ENCODE data around the gene HLA-DRA.

HLA-DRA gene

DNA sequence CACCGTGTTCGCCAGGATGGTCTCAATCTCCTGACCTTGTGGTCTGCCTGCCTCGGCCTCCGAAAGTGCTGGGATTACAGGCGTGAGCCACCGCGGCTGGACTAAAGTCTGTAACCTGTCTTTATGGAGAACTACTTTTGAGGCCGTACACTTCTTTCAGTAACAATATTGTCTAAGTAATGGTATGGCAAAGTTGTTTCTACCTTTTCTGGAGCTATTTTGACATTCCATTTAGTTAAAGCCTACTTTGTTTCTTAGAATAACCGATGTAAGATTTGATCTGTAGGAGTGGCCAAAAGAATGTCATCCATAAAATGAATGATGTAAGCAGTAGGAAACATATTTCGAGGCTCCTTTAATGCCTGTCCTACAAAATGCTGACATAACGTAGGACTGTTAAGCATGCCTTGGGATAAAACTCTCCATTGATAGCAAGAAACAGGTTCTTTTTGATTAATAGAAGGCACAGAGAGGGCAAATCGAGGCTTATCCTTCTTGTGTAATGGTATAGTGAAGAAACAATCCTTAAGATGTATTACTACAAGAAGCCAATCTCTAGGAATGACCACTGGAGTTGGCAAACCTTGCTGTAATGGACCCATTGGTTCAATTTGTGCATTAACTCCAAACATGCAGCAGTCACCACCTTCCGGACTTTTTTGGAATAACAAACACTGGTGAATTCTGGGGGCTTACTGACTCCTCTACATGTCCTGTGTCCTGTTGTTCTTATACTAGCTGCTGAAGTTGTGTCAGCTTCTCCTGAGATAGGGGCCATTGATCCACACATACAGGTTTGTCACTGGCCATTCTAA is 35.9 kb downstream of the HLA-DRA start:
- no peak for DNase-seq (ENCODE audit: low spot score)

- no peak for DNase-seq (ENCODE audit: low spot score)
Observed at GRCh38 chr6:32483968-32484613, 44.4 kb downstream of the HLA-DRA start.

DNA sequence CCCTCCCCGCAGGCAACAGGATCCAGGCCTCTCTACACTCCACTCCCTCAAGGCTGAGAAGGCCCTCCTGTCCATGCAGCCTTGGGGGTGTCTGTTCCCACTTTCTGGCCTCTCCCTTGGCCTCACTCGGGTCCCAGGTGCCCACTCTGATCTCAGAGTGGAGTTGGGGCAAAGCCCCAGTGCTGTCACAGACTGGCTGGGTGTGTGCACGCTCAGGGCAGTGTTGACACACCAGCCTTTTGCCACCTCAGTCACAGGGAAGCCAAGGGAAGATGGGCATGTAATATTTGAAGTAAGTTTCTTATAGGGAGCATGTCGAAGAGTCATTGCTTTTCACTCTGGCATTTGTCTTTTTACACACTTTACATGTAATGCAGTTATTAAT is 44.9 kb downstream of the HLA-DRA start:
- DNase-seq (ENCODE audit: low spot score), result no peak

GRCh38 chr6:32488083-32488482 is 48.4 kb downstream of the HLA-DRA start:
- no peak for DNase-seq (ENCODE audit: low spot score)

DNA sequence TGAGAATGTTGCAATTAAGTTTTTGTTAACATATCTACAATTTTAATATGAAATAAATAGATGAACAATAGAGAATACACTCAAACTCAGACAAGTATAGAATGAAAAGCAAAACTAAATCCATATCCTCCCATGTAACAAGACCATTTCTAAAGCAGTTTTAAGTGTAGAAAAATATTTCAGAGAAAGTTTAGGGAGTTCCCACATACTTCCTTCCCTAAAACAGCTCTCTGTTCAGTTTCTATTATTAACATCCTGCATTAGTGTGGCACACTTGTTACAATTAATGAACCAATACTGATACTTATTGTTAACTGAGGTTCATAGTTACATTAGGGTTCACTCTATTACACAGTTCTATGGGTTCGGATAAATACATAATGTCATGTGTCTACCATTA is 52.0 kb downstream of the HLA-DRA start:
- no peak for DNase-seq (ENCODE audit: low spot score)

DNA sequence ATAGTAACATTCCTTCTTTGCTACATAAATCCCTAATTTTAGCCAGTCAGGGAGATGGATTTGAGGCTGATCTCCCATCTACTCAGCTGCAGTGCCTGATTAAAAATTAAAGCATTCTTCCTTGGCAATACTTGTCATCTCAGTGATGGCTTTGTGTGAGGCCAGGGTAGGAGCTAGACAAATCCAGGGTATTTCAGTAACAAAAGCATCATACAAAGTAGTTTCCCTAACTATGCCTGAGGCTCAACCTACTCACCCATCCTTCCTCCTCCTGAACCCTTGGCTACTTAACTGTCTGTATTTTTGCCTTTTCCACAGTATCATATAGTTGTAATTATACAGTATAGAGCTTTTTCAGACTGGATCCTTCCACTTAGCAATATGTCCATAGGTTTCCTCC is 52.7 kb downstream of the HLA-DRA start:
- no peak for DNase-seq (ENCODE audit: low spot score)

Measured in LoVo (cell line).